HG03439 (cell line): ENCODE measurements around the gene CXCL13.
"Not testable (repeated sequence)": the region's sequence is repeated elsewhere in the genome, so short reads cannot be mapped to it uniquely, and the experiment has no call there.

Source experiments
- ATAC-seq: cut with Tn5 transposase; IDR thresholded peaks from one replicate; pipeline ENCODE4 v1.9.1; 2021; ENCODE audit warnings: mild to moderate bottlenecking, moderate library complexity; ENCODE audit not compliant: unreplicated experiment

The CXCL13 gene

DNA sequence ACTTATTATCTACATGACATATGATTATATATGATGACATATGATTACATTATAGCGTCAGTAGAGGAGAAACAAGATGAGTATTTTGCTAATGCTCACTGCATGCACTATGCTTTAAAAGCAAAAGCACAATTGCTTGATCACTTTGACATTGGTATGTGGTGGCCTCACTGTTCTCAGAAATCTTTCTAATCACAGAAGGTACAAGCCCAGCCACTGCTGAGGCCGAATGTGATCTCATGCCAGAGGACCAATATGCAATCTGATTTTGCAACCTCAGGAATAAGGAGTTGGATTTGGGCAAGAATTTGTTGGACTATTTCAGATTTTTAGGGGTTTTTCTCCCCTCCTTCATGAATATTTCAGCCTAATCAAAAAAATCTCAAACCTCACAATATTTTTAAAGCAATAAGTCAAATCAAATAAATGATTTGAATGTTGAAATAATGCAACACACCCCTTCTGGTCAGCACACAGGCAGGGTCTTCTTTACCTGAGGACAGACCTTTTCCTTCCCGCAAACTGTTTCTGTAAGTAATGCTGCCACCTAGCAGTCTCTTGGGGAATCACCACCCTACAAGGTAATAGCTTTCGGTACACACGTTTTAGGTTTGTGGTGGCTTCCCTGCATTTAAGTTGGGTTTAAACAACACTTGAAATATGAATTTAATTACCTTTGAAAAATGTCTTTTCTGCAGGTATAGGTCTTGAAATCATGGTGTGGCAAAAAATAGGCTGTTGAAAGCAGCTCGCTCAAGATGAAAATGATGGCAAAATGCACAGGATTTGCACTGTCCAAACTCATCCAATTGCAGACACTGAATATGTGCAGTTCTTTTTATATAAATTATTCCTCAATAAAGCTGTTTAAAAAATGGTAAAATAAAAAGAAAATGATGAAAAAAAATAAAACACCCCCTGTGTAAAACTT, 4.8 kb upstream of the CXCL13 start:
- peak; percentile 62 for ATAC-seq

DNA sequence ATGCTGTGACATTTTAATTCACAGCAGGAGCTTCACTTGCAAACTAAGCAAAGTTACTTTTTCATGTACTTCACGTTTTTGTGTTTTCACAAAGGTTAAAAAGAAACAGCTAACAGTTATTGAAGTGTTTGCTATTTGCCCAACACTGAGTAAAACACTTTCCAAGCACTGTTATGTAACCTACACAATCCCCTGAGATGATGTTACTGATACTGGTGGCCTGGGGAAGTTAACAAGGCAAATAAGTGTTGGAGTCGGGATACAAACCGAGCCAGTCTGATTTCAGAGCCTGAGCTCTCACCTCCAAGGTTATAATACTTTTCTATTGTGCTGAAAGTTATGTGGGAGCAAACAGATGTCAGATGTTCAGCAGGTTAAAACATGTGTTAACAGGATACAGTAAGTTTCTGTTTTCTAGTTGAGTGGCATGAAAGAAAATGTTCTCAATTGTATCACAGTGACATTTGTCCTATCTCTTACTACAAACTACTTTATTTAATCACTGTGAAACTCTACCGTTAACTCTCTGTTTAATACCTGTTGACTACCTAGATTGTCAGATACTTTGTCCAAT, 3.9 kb upstream of the CXCL13 start:
- ATAC-seq: no peak

DNA sequence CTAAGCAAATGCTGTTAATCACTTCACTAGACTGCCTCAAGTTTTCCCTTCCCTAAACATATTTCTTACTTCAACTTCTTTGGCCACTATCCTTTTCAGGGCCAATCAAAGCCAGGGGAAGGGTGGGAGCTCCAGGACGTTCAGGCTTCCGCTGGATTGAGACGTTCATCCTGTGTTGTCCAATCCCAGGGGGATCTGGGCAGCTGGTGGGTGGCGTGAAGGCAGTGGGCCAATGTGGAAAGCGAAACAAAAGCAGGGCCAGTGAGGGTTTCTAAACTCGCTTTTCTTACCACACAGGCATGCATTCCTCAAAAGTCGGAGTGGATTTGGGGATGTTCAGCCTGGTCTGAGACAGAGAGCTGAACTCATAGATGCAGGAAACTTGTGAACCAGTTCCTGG, 7.6 kb downstream of the CXCL13 start:
- ATAC-seq: no peak

DNA sequence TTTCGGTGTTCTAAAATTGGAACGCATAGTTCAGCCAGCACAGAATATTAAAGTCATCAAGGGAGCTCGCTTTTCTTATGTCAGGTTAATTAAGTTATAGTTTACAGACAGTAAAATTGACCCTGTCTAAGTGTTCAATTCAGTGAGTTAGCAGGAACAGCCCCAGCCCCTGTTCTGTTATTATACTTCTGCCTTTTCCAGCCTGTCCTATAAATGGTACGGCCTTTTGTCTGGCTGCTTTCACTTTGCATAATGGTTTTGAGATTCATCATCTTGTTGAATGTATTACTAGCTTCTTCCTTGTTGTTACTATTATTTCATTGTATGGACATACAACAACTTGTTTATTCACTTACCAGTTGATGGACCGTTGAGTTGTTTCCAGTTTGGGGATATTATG, 9.5 kb downstream of the CXCL13 start:
- no peak for ATAC-seq

DNA sequence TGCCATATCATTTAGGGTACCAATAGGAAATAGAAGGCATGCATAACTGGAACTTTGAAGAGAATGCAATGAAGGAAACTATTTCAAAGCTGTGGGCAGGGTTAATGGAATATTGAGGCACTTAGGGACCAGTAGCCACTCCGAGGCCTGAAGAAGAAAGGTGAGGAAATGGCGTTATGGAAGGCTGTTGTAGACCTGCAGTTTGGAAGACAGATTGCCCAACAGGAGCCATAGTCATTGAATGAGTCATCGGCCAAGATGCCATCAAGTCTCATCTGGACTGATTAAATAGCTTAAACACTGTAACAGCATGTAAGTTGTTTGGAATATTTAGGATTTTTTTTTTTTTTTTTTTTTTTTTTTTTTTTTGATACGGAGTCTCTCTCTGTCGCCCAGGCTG, 11.6 kb downstream of the CXCL13 start:
- ATAC-seq: no peak

DNA sequence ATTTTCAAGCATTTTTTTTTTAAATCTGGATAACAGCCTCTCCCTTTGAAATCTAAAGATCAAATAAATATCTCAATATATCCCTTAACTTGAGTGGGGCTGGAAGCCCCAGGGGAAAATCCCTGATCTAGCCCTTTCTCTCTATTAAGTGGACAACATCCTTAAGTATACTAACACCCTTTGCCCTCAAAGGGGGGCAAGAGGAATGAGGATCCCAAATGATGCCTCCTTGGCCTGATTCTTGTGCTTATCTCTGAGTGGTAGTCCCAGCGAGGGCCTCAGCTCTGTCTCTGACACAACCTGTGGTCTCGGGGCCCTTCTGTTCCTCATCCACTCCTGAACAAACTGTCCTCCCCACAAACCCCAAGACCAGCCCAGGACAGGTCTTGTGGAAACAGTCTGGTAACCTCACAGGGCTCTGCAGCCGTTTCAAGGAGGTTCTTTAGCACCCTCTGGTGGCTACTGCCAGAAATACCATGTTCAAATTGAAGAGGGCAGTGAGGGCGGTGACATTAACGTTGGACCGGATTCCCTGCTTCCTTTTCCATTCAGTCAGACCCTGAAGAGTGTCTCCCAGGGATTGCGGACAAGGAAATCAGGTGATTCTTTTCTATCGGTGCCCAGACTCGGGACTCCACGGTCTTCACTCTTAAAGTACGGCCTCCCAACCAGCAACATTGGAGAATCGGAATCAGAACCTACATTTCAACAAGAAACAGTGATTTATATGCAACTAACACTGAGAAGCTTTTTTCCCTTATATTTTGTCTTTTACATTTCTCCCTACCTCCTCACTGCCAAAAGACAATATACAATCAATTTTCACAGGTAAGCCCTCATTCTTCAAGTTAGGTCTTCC, 13.0 kb downstream of the CXCL13 start:
- ATAC-seq: peak; percentile 92

DNA sequence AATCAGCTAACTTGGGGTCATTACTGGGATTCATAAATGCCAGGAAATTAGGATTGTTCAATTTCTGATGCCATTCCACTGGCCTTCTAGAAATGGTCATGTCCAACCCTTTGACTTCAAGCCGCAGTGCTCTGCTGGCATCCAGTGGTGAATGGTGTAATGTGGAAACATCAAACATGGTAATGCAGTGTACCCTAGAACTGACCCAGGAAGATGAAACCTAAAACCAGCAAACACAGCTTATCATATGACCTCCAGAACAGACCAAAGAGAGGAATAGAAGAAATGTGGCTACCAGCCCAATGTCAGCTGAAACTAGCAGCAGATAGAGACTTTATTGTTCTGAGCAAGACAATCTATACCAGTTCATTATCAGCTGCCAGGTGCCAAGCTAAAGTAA, 13.8 kb downstream of the CXCL13 start:
- no peak for ATAC-seq

DNA sequence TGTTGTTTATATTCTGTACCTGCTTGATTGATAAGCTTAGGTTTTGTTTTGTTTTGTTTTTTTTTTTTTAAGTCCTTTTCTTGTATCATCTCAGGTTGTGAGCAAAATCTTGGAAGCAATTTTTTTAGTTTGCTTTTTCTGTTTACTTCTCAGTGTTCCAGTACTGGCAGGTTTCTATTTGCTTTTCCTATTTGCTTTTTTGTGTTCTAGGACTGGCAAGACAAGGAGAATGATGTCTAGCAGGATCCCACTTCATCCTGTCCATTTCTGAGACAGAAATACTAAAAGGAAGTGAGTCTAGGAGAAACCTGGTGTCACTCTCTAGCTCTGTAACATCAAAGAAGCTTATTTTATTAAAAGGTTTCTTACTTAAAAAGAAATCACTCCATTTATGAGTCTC, 15.6 kb downstream of the CXCL13 start:
- ATAC-seq: no peak

DNA sequence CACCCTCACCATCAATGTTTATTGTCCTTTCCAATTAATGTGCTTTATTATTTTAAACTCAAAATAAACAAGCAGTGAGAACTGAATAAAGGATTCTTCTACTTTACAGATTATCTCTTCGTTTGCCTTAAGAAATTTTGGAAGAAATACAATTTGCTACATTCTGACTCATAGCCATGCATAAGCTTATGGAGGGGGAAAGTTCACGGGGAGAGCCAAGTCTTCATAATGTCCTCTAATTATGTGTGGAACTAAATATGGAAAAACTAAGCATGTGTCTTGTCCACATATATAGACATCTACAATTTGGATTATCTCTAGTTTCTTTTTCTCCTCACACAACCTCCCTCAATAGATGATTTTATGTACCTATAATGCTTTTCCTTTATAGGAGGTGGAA, 17.5 kb downstream of the CXCL13 start:
- no peak for ATAC-seq

DNA sequence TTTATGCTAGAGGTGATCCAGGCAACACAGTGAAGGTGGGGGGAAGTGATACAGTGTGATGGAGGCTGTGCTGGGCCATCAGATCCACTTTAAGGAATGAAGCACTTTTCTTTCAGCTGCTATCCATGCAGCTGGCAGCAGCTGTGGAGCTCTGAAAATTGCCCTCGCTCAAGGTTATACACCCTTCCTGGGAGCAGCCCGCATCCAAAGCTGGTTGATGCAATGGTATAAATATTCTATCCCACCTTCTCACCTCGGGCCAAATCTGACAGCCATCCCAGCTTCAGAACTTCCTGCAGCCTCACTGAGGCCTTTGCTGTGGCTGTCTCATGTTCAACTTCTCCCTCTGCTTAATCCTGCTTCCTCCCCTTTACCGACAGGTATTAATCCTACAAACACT, 18.6 kb downstream of the CXCL13 start:
- no peak for ATAC-seq

DNA sequence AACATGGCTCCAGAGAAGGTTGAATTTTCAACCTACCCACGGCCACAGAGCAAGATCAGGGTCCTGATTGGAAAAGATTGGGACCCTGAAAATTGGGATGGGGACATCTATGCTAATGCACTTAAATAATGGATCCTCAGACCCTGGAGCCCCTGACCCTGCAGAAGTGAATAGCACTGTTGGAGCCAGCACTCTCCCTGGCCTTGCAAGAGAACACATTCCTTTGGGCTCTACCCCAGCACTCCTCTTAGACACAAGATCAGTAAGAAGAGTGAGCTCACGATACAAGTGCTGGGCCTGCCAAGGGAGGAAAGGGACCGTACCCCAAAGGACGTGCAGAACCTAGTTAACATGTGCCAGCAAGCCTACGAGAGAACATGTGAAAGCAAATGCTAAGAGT, 19.9 kb downstream of the CXCL13 start:
- no peak for ATAC-seq

DNA sequence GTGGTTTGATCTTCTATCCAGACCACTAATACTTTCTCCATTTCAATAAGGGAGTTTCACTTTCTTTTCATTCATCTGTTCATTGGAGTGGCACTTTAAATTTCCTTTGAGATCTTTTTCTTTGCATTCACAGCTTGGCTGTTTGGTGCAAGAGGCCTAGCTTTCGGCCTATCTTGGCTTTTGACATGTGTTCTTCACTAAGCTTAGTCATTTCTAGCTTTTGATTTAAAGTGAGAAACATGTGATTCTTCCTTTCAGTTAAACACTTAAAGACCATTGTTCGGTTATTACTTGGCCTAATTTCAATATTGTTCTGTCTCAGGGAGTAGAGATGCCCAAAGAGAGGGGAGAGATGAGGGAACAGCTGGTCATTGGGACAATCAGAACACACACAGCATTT, 24.3 kb downstream of the CXCL13 start:
- ATAC-seq: peak; percentile 90

DNA sequence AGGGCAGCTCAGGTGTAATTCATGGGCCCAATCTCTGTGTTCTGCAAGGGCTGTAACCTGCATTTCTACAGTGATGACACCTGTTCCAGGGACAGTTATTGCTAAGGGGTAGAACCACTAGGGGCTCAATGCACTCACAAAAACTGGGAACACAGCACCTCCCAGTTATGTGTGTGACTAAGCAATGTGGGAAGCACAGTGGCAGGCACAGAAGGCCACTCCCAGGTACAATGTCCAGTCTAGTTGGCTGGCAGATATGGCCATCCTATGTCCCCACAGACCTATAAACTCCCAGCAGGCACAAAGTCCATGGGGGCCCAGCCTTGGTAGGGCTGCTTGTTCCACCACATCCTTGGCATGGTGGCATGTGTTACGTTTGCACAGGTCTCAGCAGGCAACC, 25.7 kb downstream of the CXCL13 start:
- ATAC-seq: no peak

DNA sequence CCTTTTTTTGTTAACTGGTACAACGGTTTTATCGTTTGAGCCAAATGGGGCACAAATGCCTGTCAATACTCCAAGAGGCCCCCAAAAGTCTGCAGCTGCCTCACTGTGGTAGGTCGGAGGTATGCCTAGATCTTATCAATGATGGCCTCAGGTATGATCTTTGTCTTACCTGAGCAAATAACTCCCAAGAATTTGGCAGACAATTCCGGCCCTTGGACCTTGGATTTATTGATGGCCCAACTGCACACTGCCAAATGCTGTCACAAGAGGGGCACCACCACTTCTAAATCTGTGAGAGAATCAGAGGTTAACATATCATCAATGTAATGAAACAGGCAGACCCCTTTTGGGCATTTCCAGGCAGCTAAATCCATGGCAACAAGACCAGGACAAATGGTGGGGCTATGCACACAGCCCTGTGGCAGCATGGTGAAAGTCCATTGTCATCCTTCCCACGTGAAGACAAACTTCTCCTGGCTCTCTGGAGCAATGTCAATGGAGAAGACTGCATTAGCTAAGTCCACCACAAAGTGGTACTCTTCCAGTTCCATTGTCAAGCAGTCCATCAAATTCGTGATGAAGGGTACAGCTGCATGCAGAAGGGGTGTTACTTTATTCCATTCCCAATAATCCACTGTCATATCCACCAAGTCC, 28.6 kb downstream of the CXCL13 start:
- no peak for ATAC-seq

DNA sequence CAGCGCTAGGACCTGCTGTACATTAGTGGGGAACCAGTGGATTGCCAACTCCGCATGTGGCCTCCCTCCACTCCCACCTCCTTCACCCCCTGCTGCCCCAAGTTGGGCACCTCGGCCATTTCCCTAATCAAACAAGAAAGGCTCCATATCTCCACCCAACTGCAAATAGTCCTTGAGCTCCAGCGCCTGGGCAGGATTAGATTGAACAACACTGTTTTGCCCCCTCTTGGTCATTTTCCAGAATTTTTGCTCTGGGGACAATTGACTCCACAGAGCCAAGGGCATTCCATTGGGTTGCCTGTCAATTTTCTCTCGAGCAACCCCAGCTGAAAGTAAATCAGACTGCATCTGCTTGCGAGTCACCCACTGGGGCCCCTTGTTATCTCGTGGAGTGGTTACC, 29.6 kb downstream of the CXCL13 start:
- no peak for ATAC-seq

DNA sequence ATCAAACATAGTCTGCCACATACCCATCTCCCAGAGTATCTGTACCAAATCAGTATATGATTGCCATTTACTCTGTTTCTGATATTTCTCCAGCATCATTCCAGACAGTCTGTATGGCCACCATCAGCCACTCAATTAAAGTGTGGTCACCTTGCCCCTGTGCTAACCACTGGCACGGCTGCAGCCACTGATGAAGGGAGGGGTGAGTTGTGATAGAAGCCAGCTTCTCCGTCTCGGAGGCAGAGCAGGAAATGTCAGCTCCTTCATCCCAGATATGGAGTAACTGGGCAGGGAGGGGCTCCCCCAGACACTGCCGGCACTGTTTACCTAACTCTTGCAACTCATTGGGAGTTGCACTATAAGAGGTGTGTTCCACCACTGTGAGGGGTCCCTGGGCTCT, 30.3 kb downstream of the CXCL13 start:
- no peak for ATAC-seq

DNA sequence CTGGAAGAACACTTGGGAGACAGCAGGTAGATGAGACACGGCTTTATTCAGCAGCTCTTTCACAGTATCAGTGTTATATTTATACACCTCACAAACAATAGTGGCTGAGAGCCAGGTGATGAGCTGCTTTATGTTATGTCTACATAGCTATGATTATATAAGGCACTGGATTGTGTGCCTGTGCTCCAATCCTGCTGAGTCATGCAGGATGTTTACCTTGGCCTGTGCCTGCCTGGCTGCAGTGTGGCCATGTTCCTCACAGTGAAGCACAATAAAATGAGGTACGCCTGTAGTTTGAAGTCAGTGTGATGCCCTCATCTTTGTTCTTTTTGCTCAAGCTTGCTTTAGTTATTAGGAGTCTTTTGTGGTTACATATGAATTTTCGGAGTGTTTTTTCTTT, 31.3 kb downstream of the CXCL13 start:
- ATAC-seq: no peak

DNA sequence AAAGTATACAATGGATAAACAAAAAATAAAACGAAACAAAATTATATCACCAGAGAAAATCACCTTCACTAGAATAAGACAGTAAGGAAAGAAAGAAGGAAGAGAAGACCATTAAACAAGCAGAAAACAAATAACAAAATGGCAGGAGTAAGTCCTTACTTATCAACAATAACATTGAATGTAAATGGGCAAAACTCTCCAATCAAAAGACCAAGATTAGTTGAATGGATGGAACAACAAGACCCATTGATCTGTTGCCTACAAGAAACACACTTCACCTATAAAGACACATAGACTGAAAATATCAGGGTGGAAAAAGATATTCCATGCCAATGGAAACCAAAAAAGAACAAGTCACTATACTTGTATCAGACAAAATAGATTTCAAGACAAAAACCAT, 38.4 kb downstream of the CXCL13 start:
- not testable (repeated sequence) for ATAC-seq

DNA sequence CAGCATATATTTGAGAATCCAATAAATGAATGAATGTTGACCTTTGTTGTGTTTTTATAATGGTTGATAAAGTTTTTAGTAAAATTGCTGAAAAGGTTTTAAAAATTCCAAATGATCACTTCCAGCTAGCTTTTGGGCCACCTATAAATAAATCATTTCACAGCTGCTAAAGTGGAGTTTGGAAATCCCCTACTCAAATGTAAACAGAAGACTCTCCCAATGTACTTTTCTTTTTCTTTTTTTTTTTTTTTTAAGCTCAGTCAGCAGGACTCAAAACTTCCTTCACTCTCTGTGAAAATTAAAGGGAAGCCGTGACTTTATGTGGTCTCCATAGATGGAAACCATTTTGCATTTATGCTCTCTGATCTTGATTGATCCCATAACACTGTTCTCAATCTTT, 45.2 kb downstream of the CXCL13 start:
- no peak for ATAC-seq

DNA sequence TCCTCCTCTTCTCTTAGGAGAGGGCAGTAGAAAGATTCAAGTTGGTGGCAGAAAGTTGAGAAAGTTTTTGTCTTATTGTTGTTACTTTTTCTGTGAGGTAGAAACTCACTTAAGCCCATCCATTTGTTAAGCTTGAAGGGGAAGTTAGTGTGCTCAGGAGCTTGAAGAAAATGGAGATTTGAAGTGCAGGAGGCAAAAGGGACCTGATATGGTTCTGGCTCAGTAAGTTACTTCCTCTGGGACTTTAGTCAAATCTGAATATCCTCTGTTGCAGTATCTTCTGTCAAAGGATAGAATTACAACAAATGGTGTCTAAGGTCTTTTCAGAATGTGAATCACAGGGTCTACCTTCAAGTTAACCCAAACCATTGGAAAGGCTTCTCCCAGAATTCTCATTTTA, 46.2 kb downstream of the CXCL13 start:
- ATAC-seq: no peak

DNA sequence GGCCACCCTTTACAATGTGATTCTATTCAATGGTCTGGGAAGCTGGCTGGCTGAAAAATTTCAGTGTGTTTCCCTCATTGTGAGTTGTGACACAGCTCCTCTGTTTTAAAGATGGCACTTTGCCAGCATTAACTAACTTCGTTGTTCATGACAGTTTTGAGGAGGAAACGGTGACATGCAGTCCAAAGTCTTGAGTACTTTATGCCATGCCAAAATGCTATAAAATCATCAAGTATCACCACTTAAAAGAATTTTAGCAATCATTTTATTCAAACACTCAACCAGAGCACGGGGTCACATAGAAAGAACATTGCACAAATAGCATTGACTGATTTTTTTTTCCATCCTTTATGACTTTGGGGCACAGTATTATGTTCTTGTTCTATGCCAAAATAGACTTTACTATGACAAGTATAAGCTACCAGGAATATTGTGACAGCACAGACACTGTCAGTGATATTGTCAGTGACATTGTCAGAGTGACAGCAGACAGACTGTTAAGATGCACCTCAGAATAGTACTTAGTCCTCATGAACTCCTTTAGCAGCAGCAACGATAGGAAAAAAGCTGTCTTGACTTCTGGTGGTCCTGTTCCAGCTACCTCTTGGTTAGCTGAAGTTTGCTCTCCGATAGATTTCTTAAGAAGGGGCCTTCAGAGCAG, 46.7 kb downstream of the CXCL13 start:
- no peak for ATAC-seq
